ENCODE data around the gene GPD1.
"Not testable (repeated sequence)": the region's sequence is repeated elsewhere in the genome, so short reads cannot be mapped to it uniquely, and the experiment has no call there.

GPD1 gene

GRCh38 chr12:50074936-50075807 is 28.6 kb upstream of the GPD1 start:
- peak; percentile 80 for DNase-seq

DNA sequence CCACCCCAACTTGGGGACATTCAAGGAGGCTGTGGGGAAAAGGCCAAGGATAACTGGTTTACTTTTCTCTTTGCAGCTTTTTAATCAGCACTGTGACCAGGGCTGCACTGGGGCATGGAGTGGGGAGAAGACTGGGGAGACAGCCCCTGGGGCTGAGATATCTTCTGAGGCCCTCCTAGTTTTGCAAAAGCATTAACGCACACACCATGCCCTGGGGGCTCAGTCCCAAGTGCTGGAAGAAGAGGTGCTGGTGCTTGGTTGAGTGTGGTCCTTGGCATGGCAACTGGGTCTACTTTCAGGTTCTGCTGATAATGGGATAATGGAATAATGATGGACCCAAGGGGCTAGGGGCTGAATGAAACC is 28.0 kb upstream of the GPD1 start:
- no peak for DNase-seq

GRCh38 chr12:50077099-50077498 is 26.7 kb upstream of the GPD1 start:
- DNase-seq = no peak

DNA sequence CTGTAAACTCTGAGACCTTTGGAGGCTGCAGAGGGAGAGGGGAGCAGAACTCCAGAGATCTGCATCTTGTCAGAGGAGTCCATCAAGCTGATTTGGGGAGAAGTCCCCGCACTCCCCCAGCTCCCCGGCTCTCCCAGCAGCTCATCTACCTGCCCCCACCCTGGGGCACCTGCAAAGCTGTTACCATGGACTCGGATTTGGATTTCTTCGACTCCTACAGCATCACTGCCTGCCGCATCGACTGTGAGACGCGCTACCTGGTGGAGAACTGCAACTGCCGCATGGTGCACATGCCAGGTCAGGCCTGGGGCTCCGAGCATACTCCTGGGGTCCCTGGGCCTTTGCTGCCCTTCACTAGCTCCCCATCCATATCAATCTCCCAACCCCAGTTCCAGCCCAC is 25.5 kb upstream of the GPD1 start:
- no peak for DNase-seq

DNA sequence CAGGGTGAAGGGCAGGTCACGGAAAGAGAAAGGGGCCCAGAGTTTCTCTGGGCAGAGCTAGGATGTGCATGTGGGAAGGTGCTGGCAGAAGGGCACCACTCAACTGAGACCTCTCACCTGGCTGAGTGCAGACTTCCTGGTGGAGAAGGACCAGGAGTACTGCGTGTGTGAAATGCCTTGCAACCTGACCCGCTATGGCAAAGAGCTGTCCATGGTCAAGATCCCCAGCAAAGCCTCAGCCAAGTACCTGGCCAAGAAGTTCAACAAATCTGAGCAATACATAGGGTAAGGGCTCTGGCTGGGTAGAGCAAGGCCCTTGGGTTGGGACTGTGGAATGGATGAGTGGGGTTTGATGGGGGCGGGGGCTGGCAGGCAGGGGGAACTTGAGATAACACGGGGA is 24.0 kb upstream of the GPD1 start:
- DNase-seq = no peak

- DNase-seq = no peak
Measured at GRCh38 chr12:50081096-50081808, 22.6 kb upstream of the GPD1 start.

- no peak for DNase-seq
Measured at GRCh38 chr12:50082644-50083043, 21.2 kb upstream of the GPD1 start.

DNA sequence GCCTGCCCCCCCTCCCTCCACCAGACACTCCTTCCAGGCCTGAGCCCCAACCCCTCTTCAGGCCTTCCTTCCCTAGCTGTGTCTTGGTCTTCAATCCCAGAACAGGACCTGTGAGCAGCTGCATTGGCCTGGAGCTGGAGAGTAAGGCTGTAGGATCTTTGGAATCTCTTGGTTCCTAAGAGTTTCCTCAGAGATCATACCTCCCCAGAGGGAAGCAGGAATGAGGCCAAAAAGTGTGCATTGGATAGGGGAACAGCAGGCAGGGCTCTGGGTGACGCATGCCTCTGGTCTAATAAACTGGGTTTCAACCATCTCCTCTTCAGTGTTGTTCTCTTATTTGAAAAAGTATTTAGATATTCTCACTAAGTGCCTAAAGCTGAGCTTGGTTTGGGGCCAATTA is 20.5 kb upstream of the GPD1 start:
- no peak for DNase-seq

- DNase-seq = not testable (repeated sequence)
Measured at GRCh38 chr12:50084409-50084774, 19.4 kb upstream of the GPD1 start.

- DNase-seq = peak; percentile 84
Measured at GRCh38 chr12:50084775-50085614, 18.8 kb upstream of the GPD1 start, which contains the start of gene SMARCD1. Gene SMARCD1, plus strand, starts transcription at chr12:50085342. Its CDS starts 28 bp downstream, at chr12:50085370.

GRCh38 chr12:50085615-50086072 is 18.2 kb upstream of the GPD1 start:
- DNase-seq = no peak

DNA sequence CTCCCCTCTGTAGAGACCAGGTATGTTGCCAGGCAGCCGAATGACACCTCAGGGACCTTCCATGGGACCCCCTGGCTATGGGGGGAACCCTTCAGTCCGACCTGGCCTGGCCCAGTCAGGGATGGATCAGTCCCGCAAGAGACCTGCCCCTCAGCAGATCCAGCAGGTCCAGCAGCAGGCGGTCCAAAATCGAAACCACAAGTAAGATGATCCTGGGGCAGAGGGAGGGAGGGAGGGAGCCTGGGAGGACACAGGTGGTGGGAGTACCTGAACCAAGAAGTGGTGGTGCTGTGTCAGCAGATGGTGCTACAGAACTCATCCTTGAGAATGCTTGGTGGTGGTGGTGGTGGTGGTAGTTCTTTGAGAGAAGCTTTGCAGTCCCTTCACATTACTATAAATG is 17.7 kb upstream of the GPD1 start:
- no peak for DNase-seq

GRCh38 chr12:50087151-50087550 is 16.7 kb upstream of the GPD1 start:
- DNase-seq = no peak

DNA sequence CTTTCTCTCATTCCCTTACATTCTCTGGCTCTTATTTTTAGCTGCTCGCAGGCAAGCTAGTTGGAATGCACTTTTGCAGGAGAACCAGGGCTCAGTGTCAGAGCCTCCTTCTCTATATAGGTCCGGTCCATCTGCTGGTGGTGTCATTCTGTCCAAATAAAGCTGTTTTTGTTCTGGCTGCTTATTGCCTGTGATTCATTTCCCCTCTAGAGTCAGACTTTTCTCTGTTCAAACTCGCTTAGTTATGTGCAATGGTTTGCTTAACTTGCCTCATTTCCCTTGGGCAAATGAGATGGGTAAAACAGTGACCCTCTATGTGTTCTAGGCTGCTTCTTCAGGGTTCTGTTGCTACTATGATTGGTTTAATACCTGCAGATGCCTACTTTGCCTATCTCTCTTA is 15.8 kb upstream of the GPD1 start:
- no peak for DNase-seq

GRCh38 chr12:50088577-50089335 is 15.1 kb upstream of the GPD1 start:
- peak; percentile 27 for DNase-seq

DNA sequence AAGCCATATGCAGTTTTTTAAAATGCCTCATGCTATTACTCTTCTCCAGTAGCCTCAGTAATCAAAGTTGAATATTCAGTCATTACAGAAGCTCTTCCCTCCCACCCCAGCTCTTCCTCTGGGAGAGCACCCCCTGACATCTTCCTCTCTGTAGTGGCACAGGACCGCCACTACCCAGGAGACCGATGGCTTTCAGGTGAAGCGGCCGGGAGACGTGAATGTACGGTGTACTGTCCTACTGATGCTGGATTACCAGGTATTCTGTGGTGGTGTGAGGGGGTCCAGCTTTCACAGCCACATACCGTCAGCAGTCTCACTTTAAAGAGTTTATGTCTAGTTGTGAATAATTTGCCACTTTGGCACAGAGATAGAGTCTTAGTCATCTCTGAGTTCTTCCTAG is 14.1 kb upstream of the GPD1 start:
- DNase-seq = no peak

GRCh38 chr12:50090391-50090790 is 13.4 kb upstream of the GPD1 start:
- DNase-seq = no peak

- no peak for DNase-seq
Measured at GRCh38 chr12:50097952-50098351, 5.9 kb upstream of the GPD1 start.

- DNase-seq = no peak
Measured at GRCh38 chr12:50099302-50100008, 4.4 kb upstream of the GPD1 start.

GRCh38 chr12:50100561-50100960 is 3.2 kb upstream of the GPD1 start:
- no peak for DNase-seq

- DNase-seq = no peak
Measured at GRCh38 chr12:50101663-50102062, 2.1 kb upstream of the GPD1 start.

DNA sequence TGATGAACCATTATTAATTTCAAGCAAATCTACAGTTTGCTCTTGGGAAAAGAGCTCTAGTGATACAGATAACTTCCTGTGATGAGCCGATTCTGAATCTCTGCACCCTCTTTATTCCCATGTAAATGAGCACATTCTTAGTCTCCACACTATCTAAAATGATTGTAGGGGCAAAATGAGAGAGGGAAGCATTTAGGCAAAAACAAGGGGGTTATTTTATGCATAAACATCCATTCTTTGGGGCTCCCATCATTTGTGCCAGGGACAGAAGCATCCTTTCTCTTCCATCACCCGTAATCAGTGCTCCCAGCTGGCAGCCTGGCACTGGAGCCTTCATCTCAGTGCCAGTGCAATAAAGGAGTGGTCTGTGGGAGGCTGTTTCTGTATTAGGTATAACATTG is 1.7 kb upstream of the GPD1 start:
- no peak for DNase-seq

Measured in stimulated activated CD4-positive, alpha-beta T cell treated with anti-CD3 and anti-CD28 coated beads, Interleukin-12 subunit alpha, Interleukin-12 subunit beta, amount 100 ng/mL, for 4 hours (primary cell).